Tibial nerve (tissue), 4 donors: ENCODE data around the gene TENT4B.

Experiments
- CTCF ChIP-seq, 5 experiments: fragments of 200-600 bp in 3 of 5; fragments of 450-650 bp in 2 of 5; sonication (generic) in 3 of 5; IDR thresholded peaks; one replicate each; pipeline ENCODE4 v1.5.1; 2016 to 2019; ENCODE audit warnings: antibody characterized with exemption in 5 of 5, mild to moderate bottlenecking in 3 of 5, moderate library complexity in 2 of 5
- EP300 ChIP-seq, 2 donors: sonication (generic); formaldehyde crosslinking; IDR thresholded peaks; one replicate each; pipeline ENCODE4 v1.6.1; 2017; ENCODE audit warnings: antibody characterized with exemption in 2 of 2, mild to moderate bottlenecking in 1 of 2
- POLR2A ChIP-seq, 2 donors: fragments of 450-650 bp; IDR thresholded peaks; one replicate each; pipeline ENCODE4 v1.6.1; 2017; ENCODE audit warnings: antibody characterized with exemption in 2 of 2, mild to moderate bottlenecking in 2 of 2, moderate library complexity in 2 of 2

- TF ChIP-seq POLR2A (IDR thresholded peaks at IDR 0.05) = no peak
- no peak for TF ChIP-seq CTCF (IDR thresholded peaks at IDR 0.05)
- no peak for TF ChIP-seq EP300 (IDR thresholded peaks at IDR 0.05)
Observed at GRCh38 chr16:50139580-50139979, 13.5 kb upstream of the TENT4B start.
